GM21360 (cell line): ENCODE measurements around the gene JAKMIP1.
"Not testable (repeated sequence)": the region's sequence is repeated elsewhere in the genome, so short reads cannot be mapped to it uniquely, and the experiment has no call there.

Experiments used
- ATAC-seq: cut with Tn5 transposase; IDR thresholded peaks from one replicate; pipeline ENCODE4 v1.9.1; 2021; ENCODE audit warnings: mild to moderate bottlenecking, moderate library complexity; ENCODE audit not compliant: unreplicated experiment

Gene JAKMIP1

DNA sequence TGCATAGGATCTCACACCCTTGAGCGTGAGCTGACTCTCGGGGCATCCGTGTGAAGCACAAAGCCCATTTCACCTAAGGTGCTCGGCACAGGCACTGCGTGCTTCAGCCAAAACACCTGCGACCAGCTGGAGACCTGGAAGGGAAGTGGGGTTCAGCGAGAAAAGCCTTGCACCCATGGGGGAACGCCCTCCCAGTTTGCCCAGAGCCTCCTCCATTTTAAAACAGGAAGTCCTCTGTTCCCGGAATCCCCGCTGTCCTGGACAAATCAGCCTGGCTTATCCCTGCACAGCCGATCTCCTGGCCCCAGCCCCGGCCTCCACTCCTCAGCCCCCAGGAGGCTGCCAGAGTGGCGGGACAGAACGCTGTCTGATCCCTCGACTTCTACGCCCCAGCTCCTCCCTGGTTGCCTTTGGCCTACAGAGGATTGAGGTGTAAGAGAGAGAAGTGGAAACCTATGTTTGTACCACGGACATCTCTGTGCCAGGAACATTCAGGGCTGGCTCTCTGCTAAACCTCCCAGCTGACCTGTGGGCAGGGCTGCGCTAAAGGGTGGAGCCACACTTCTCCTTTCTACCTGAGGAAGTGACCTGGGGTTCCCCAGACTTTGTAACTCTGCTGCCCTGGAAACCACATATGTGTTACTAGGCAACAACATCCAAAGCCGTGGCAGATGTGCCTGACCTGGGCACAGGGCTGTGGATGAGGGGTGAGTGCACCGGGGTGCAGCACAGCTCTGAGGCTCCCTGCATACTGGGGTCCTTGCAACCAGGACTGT is 178.3 kb downstream of the JAKMIP1 start:
- ATAC-seq: no peak

DNA sequence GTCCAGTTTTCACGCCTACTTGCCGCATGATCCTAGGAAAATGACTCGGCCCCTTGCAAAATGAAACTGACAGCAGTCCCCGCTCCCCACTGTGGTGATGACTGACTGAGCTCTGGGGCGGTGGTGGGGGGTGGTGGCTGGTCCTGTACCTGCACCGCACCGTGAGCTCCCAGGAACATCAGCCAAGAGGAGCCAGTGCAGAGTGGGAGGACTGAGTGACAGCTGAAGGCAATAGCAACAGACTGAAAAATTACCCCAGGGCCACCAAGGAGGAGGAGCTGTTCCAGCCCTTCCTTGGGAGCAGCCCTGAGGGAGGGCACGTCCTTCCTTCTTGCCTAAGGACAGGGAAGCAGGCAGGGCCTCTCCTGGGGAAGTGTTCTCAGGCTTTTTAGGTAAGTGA is 179.7 kb downstream of the JAKMIP1 start:
- ATAC-seq: no peak

DNA sequence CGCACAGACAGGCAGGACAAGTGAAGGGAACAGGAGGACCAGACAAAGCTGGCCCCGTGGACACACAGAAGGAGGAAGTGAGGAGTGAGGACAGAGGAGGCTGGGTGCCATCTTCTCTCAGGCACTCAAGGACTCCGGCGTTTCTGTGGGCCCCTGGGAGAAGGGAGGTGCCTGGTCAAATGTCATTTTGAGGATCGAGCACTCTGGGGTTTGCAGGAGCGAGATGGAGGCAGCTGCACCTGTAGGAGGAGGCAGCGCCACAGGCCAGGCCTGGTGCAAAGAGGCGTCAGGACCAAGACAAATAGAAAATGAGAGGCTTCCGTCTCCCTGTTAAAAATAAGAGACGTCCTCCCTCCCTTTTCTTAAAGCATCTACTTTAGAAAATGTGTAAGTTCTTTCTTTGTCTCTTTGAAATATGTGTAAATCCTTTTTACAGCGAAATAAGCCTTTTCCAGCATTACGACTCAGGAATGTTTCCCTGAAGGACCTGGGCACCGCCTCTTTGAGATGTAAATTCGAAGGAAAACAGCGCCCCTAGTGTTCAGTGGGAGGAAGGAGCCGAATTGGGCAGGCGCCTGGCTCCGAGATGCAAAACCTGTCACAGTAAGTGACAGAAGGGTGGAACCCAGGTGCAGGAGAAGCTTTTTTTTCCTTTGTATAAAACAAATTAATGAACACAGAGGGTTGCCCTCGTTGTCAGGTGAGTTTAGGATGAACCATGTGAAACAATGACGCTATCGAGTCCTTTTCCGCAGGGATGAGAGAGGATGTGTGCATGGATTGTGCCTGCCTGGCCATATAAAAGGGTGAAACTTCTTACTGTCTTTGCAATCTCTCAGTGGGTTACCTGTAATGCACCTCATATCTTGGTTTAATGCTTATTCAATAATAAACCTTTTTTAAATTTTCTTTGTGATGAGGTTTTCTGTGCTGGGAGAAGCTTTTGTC is 180.8 kb downstream of the JAKMIP1 start:
- ATAC-seq: no peak

DNA sequence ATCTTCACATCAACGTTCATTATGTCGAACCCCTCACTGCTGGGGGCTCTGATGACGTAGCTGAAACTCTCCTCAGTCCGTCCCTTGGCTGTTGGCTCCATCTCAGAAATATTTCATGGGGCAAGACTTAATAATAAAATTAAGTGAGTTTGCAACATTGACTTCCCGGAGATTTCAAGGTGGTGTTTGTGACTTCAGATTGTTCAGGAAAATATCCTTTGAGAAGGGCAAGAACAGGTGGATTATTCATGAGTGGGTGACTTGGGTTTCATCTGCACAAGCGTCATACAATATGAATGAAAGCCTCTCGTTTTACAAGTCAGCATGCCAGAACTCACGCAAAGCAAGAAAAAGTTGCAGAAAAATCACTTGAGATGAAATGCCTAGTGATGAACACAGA is 182.0 kb downstream of the JAKMIP1 start, which contains the start of gene C4orf50:
C4orf50 (minus strand) TSS at position 101 of the 400 bp plus-strand sequence.
- ATAC-seq: no peak

DNA sequence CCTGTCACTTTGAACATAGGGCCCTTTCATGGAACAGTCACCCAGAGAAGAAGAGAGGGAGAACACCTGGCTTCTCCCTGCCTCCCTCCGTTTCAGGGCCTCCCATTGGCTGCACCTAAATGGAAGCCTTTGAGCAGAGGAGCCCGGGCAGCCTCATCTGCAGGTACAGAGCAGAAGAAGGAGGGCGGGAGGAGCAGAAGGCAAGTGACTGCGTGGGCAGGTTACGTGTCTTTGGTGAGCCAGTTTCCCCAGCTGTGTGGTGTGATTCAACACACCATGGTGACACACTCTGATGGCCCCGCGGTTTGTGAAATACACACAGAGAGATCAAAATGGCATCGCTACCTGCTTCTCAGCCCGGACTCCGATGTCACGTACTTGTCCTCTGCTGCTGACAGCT is 182.5 kb downstream of the JAKMIP1 start:
- ATAC-seq: no peak

DNA sequence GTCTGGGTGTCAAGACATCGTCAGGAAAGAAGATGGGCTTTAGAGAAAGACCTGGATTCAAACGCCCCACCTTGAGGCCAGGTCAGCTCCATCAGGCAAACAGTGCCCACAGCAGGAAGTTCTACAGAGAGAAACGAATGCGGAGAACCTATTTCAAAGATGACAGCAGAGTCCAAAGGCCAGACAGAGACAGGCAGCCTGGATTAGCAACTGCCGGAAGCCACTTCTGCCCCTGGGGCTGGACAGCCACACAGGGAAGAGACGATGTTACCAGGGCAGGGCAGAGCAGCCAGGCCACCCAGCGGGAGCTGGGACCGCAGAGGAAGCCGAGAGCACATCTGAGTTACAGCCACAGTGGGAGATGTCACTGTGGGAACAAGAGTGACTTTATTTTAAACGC is 183.3 kb downstream of the JAKMIP1 start:
- no peak for ATAC-seq

DNA sequence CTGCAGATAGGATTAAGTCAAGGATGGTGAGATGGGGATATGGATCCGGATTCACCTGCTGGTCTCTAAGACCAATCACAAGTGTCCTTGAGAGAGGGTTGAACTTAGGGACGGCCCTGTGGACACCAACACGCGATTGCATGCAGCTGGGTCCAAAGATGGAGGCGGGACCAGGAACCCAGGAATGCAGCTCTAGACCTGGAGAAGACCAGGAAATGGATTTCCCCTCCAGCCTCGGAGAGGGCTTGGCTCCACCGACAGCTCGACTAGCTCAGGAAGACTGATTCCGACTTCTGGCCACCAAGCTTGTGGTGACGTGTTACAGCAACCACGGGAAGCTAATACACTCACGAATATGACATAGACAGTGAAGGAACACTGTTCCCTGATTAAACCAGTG is 186.8 kb downstream of the JAKMIP1 start:
- ATAC-seq: no peak

DNA sequence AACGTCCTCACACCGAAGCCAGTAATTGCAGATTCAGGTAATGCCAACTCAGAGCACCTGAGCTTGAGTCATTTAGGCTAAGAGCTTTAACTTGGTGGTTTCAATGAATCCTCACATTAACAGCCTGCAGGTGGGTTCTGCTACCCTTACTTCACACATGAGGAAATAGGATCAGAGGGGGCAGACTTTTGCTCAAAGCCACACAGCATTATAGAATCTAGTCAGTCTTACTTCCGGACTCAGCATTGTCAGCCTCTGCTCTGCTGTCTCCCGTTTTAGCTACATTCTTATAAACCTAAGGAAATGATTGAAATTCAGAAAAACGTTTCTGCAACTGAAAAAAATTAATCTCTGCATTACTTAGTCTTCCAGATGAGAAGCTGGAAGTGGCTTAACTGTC is 188.1 kb downstream of the JAKMIP1 start:
- no peak for ATAC-seq

DNA sequence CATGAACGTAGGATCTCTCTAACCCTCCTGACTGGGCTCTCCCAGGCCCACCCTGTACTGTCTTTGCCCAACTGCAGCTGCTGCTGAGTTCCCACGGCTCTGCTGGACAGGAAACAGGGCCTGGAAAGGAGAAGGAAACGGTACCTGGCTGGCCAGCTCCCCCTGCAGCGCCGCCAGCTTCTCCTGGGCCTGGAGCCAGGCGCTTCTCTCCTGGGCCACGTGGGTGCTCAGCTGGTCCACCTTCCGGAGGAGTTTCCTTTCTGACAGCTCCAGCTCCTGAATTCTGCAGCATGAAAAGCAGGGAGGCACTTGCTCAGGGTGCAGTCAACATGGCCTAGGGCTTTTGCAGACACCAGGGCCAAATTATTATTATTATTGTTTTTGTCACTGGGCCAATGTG is 188.7 kb downstream of the JAKMIP1 start:
- no peak for ATAC-seq

DNA sequence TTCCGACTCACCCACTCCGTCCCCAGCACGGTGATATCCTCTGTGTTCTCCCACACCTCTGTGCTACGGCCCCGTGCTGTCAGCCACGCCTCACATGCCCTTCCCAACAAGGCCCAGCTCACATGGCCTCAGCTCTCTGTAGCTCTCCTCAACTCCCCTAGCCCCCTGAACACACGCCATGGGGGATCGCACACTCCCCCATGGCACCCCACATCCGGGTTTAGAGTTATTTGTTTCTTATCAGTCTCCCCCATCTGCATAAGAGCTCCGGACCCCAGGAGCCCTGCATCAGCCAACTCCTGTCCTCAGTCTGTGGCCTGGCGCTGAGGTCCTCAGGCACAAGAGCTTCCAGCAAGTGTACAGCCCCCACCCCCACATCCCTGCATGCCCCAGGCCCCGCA is 189.1 kb downstream of the JAKMIP1 start:
- no peak for ATAC-seq

DNA sequence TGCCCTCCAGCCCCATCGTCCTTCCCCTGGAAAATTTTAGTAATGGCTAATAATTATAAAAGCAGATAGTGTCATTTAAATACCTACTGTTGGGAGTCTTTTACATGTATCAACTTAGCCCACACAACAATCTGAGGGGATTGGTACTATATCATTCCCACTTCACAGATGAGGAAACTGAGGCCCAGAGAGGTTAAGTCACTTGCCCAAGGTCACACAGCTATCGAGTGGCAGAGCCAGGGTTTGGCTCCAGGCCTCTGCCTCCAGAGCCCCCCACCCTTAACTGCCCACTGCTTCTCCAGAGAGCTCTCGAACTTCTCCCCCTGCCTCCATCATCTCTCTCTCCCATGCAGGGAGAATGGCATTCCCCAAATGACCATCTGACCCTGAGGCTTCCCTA is 189.6 kb downstream of the JAKMIP1 start:
- ATAC-seq: no peak

DNA sequence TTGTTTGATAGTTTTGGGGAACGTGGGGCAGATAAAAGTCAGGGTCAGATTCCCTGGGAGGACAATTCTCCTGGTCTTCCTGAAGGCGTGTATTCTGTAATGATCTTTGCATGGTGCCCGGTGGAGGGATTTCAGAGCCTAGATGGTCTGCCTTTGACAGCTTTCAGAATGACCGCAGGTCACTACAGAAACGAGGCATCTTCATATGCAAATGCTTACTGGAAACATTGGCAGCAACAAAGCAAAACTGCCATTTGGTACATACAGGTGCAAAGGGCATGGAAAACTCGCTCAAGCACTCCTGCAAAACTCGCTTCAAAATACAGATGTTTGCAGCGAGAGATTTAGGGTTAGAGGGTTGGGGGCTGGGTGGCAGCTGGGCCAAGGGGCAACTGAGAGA is 190.9 kb downstream of the JAKMIP1 start:
- ATAC-seq: no peak

DNA sequence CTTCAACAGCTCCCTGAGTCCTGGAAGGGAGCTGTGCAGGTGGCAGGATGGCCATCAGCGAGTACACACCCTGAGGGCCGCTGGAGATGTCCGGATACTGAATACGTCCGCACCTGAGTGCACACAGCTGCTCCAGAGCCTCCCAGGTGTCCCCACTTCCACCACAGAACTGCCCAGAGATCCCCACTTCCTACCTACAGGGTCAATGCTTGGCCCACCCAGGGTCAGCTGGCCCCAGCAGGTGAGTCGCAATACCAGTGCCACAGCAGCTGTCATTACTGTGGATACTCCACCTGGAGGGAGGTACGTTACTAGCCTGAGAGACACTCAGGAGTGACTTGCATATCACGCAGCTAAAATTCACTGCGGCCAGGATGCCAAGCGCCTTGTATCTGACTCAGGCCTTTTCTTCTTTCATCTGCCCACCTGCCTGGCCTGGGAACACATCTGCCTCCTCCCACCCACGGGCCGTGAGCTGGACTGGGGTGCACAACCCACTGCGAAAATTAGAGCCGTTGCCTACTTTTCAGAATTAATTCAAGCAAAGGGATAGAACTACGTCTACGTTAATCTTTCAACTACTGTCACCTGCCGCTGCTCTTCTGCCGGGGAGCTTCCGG is 191.5 kb downstream of the JAKMIP1 start:
- no peak for ATAC-seq

DNA sequence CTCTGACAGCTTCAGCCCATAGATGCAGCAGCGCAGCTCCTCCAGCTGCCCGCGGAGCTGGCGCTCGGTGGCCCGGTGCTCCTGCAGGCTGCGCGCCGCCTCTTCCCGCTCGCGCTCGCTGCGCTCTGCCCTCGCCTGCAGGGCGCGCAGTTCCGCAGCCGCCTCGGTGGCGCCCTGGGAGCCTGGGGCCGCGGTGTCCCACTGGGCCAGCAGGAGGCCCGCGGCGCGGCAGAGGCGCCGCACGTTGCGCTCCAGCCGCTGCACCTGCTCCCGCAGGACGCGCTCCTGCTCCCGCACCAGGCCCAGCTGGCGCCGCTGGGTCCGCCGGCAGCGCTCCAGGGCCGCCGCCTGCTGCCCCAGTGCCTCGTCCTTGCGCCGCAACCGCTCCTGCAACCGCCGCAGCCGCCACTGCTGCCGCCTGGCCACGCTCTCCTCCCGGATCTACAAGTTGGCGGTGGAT is 192.2 kb downstream of the JAKMIP1 start:
- ATAC-seq: no peak

DNA sequence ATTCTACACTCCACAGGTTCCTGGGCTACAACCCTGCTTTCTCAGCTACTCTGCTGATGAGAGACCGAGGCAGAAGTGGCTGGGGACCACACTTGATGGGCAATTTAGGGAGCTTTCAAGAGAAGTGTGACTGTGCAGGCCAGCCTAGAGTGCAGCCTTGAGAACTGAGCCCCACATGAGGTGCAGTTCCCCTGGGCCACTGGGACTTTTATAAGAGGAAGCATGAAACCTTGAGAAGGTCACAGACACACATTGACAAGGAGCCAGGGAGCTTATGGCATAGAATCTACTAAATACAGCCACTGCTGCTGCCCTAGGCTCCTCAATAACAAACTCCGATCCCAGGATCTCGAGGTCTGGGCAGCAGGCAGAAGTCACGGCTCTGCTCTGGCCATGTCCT is 195.2 kb downstream of the JAKMIP1 start:
- ATAC-seq: no peak

DNA sequence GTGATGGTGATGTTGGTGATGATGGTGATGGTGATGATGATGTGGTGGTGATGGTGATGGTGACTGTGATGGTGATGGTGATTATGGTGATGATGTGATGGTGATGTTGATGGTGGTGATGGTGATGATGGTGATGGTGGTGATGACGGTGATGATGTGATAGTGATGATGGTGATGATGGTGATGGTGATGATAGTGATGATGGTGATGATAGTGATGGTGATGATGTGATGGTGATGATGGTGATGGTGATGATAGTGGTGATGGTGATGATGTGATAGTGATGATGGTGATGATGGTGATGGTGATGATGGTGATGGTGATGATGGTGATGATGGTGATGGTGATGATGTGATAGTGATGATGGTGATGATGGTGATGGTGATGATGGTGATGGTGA is 196.9 kb downstream of the JAKMIP1 start:
- not testable (repeated sequence) for ATAC-seq

DNA sequence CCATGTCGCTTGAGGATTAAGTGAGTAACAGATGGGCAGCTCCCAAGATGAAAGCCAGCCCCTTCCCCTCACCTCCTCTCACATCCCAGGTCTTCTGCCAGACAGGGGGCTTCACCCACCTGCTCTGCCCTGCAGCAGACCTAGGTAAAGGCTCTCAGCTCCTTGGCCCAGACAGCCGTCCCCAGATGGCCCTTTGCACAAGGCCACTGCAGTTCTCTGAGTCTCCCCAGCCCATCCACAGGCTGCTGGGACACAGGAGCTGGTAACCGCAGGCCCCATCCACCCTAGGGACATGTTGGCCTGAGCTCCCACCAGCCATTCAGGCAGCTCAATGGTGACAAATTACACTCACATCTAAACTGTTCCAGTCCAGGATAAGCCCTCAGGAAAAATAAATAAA is 197.4 kb downstream of the JAKMIP1 start:
- ATAC-seq: no peak

DNA sequence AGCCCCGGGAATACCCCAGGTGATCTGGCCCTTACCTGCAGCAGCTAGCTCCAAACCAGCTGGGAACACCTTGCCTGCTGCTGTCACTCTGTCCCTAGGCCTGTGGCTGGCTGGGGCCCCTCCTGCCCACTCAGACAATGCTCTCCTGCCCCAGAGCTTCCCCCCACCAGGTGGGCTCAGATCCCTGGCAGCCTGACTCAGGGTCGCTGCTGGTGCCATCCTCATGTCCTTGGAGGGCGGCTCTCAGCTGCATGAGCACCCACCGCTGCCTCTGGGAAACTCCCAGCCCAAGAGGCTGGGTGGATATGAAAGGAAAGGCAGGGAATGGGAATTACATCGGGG is 197.9 kb downstream of the JAKMIP1 start:
- no peak for ATAC-seq

DNA sequence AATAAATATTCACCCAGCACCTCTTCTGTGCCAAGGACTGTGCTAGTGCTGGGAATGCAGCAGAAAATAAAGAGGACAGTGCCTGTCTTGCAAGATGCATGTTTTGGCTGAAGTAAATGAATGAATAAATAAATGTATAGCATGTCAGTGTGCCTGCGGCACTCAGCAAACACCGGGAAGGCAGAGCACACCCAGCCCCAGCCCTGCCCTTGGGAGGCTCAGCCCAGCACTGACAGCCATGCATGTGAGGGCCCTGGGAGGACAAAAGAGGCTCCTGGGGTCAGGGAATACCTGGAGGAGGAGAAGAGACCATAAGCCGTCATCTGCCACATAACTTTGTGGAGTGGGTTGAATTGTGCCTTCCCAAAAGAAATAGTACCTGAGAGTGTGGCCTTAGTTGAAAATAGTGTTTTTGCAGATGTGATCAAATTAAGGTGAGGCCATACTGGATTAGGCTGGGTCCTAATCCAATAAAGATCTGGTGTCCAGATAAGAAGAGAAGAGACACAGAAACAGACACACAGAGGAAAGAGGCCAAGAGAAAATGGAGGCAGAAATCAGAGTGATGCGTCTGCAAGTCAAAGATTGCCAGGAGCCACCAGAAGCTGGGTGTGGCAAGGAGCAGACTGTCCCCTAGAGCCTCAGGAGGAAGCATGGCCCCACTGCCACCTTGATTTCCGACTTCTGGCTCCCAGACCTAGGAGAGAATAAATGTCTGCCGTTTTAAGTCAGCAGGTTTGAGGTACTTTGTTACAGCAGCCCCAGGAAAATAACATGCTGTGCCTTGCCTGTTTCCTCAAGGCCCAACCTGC is 198.5 kb downstream of the JAKMIP1 start:
- ATAC-seq: no peak

DNA sequence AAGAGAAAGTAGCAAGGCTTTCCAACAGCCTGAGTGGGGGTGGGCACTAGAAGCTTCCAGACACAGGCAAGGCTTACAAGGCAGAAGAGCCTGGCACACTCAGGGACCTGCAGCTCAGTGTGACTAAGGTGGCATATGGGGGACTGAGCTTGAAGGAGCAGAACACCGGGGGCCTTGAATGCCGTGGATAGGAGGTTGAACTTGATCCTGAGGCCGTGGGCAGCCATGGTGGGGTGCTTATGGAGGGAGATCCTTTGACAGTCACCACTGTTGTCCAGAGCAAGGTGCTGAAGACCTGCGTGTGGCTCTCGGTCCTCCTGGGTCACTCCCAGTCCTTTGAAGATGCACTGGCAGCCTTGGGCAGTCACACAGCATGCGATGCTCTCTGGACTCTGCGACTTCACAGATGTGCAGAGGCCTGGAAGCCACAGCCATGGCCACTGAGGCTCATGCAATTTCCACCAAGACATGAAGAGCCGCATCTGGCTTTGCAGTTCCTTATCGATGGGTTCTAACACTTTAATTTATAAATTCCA is 200.5 kb downstream of the JAKMIP1 start:
- no peak for ATAC-seq
